ENCODE data around the gene KCNC3.
"Not testable (repeated sequence)": the region's sequence is repeated elsewhere in the genome, so short reads cannot be mapped to it uniquely, and the experiment has no call there.

DNA sequence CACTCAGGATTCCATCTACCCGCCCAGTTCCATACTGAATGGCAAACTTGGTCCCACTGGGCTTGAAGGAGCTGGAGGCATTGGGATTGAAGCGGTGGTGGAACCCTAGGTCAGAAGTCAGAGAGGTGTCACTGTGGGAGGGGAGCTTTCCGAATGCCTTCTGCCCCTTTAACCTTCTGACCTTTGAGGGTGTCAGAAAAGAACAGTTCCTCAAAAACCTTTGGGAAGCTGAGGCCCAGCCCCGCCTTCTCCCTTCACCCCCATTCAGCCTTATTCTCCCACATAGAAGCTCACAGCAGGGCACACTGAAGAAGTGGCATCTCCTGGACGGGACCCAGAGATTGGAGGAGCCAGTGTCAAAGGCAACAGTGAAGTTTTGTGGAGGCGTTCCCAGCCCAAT, 7.9 kb upstream of the KCNC3 start:
- TF ChIP-seq, protein P1, sequence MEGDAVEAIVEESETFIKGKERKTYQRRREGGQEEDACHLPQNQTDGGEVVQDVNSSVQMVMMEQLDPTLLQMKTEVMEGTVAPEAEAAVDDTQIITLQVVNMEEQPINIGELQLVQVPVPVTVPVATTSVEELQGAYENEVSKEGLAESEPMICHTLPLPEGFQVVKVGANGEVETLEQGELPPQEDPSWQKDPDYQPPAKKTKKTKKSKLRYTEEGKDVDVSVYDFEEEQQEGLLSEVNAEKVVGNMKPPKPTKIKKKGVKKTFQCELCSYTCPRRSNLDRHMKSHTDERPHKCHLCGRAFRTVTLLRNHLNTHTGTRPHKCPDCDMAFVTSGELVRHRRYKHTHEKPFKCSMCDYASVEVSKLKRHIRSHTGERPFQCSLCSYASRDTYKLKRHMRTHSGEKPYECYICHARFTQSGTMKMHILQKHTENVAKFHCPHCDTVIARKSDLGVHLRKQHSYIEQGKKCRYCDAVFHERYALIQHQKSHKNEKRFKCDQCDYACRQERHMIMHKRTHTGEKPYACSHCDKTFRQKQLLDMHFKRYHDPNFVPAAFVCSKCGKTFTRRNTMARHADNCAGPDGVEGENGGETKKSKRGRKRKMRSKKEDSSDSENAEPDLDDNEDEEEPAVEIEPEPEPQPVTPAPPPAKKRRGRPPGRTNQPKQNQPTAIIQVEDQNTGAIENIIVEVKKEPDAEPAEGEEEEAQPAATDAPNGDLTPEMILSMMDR (CRISPR knock-in tag; IDR thresholded peaks at IDR 0.05), result not testable (repeated sequence)
- not testable (repeated sequence) for TF ChIP-seq ZNF326 (CRISPR knock-in tag; IDR thresholded peaks at IDR 0.05; ENCODE audit: borderline replicate concordance); ZNF234 (CRISPR knock-in tag; conservative IDR thresholded peaks at IDR 0.05); SP2 (CRISPR knock-in tag; IDR thresholded peaks at IDR 0.05); ZNF564 (CRISPR knock-in tag; IDR thresholded peaks at IDR 0.05); POLR2AphosphoS2 (IDR thresholded peaks at IDR 0.05; ENCODE audit: low read depth, low read length); ZNF274 (CRISPR knock-in tag; IDR thresholded peaks at IDR 0.05); CBX2 (IDR thresholded peaks at IDR 0.05; ENCODE audit: low read depth, low read length); CBX2 (CRISPR knock-in tag; IDR thresholded peaks at IDR 0.05; ENCODE audit: low read depth); NBN (conservative IDR thresholded peaks at IDR 0.05); SP1 (IDR thresholded peaks at IDR 0.05); SP1 (CRISPR knock-in tag; IDR thresholded peaks at IDR 0.05)
- TF ChIP-seq, protein P2, sequence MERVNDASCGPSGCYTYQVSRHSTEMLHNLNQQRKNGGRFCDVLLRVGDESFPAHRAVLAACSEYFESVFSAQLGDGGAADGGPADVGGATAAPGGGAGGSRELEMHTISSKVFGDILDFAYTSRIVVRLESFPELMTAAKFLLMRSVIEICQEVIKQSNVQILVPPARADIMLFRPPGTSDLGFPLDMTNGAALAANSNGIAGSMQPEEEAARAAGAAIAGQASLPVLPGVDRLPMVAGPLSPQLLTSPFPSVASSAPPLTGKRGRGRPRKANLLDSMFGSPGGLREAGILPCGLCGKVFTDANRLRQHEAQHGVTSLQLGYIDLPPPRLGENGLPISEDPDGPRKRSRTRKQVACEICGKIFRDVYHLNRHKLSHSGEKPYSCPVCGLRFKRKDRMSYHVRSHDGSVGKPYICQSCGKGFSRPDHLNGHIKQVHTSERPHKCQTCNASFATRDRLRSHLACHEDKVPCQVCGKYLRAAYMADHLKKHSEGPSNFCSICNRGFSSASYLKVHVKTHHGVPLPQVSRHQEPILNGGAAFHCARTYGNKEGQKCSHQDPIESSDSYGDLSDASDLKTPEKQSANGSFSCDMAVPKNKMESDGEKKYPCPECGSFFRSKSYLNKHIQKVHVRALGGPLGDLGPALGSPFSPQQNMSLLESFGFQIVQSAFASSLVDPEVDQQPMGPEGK (CRISPR knock-in tag; IDR thresholded peaks at IDR 0.05), result not testable (repeated sequence)
- TF ChIP-seq, protein P3, sequence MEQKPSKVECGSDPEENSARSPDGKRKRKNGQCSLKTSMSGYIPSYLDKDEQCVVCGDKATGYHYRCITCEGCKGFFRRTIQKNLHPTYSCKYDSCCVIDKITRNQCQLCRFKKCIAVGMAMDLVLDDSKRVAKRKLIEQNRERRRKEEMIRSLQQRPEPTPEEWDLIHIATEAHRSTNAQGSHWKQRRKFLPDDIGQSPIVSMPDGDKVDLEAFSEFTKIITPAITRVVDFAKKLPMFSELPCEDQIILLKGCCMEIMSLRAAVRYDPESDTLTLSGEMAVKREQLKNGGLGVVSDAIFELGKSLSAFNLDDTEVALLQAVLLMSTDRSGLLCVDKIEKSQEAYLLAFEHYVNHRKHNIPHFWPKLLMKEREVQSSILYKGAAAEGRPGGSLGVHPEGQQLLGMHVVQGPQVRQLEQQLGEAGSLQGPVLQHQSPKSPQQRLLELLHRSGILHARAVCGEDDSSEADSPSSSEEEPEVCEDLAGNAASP (CRISPR knock-in tag; IDR thresholded peaks at IDR 0.05; ENCODE audit: borderline replicate concordance), result not testable (repeated sequence)
- TF ChIP-seq, protein P4, sequence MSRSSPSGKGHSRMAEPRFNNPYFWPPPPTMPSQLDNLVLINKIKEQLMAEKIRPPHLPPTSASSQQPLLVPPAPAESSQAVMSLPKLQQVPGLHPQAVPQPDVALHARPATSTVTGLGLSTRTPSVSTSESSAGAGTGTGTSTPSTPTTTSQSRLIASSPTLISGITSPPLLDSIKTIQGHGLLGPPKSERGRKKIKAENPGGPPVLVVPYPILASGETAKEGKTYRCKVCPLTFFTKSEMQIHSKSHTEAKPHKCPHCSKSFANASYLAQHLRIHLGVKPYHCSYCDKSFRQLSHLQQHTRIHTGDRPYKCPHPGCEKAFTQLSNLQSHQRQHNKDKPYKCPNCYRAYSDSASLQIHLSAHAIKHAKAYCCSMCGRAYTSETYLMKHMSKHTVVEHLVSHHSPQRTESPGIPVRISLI (CRISPR knock-in tag; IDR thresholded peaks at IDR 0.05; ENCODE audit: borderline replicate concordance), result not testable (repeated sequence)

Measured in HepG2 (cell line).